Mucosa of descending colon (tissue), 3 donors: ENCODE measurements around the gene GALE. TPM values are rescaled to one million over a fixed set of nuclear protein-coding genes. Genes with fewer than 3 reads are reported as not detected.
"Not testable (repeated sequence)": the region's sequence is repeated elsewhere in the genome, so short reads cannot be mapped to it uniquely, and the experiment has no call there.

Experiments used
- ATAC-seq: fragments of 200-7000 bp; cut with Tn5 transposase; one replicate; pipeline ENCODE4 v1.9.1; 2020; ENCODE audit warnings: mild to moderate bottlenecking, moderate library complexity
- DNase-seq, 3 donors: peaks; one replicate each; pipeline ENCODE4 v3.0.0-alpha.2; 2020
- H3K36me3 ChIP-seq: fragments of 200-600 bp; one replicate; pipeline ENCODE4 v1.8.0; 2021; ENCODE audit warnings: low read depth, mild to moderate bottlenecking
- H3K4me1 ChIP-seq: fragments of 200-600 bp; one replicate; pipeline ENCODE4 v1.8.0; 2021; ENCODE audit warnings: low read depth, mild to moderate bottlenecking
- H3K4me3 ChIP-seq: fragments of 200-600 bp; one replicate; pipeline ENCODE4 v1.8.0; 2021; ENCODE audit warnings: mild to moderate bottlenecking
- H3K9me3 ChIP-seq: fragments of 200-600 bp; one replicate; pipeline ENCODE4 v1.8.0; 2021; ENCODE audit warnings: mild to moderate bottlenecking
- CTCF ChIP-seq: fragments of 200-600 bp; IDR thresholded peaks from one replicate; pipeline ENCODE4 v1.8.0; 2022; ENCODE audit warnings: antibody characterized with exemption, mild to moderate bottlenecking
- intact Hi-C, 2 donors: fragments of 100-400 bp; cut with DNase I in 1 of 2; cut with micrococcal nuclease in 1 of 2; formaldehyde crosslinking; loops; one replicate each; pipeline versions ENCODE4 v1.11.0 to v1.11.1; 2022; cut with DNase I, micrococcal nuclease
- long read RNA-seq, 2 donors: library from polyadenylated mRNA; unstranded; transcript quantifications; one replicate each; pipeline ENCODE4 v2.0.0, GENCODE V29; 2019 to 2021
- total RNA-seq, 3 donors: library from RNA; stranded (reverse); fragmentation: NEBNext Ultra II Directional in 2 of 3; extraction: Animal tissue kit (Norgen Biotek cat#: 25700) in 2 of 3; gene quantifications; one replicate each; pipeline versions ENCODE4 v1.2.1 to v1.2.4, GENCODE V29; 2021 to 2023
- donor health status: DM: no; HTN: no; CAD: no; lungs with moderate emphysema.
- donor health status: DM: no; HTN: no; CAD: no.
- donor health status: DM: no; HTN: yes; CAD: no.

The GALE gene
- 100 to 1,000 TPM in 2 of 3 donors, 10 to 100 TPM in 1; 55.7 to 156 (median 127) TPM for total RNA-seq
- long read RNA-seq, donor 1, transcript GALE-216 (12 exons, 1,566 nt): major isoform, 43 of 84 reads
- long read RNA-seq, donor 1, partial matches to known transcripts: 11 of 84 reads
- long read RNA-seq, donor 1, other reads (novel, unspliced or antisense): 27 of 84 reads
- long read RNA-seq, donor 2, transcript GALE-207 (11 exons, 1,563 nt): minor isoform, 7 of 194 reads
- long read RNA-seq, donor 2, transcript GALE-216 (12 exons, 1,566 nt): major isoform, 110 of 194 reads
- long read RNA-seq, donor 2, partial matches to known transcripts: 25 of 194 reads
- long read RNA-seq, donor 2, other reads (novel, unspliced or antisense): 48 of 194 reads

- no peak for TF ChIP-seq CTCF
- peak within 1 kb of the TSS; percentile 90 for H3K4me3 ChIP-seq
- ATAC-seq (peak; percentile 86), DNase-seq (peak; percentile 98 to 99 (median 99))
- intact Hi-C loops: loop anchor here in 1 of 2 donors (10.0 kb wide), 1 partner anchor 224 kb away; no protein-coding TSS in a partner anchor
- H3K36me3 ChIP-seq: no peaks in the 10 kb centered on the region
- H3K9me3 ChIP-seq: no peaks in the 10 kb centered on the region
- H3K4me1 ChIP-seq: peaks cover 27% of the 10 kb centered on the region
These were observed at the start of gene GALE for GRCh38 chr1:23800400-23801337. TSS of gene GALE (minus strand) at chr1:23800754. CDS start at chr1:23799007, 1,747 bp downstream.

- Histone ChIP-seq H3K9me3 (peaks cover 4% of the 10 kb centered on the region), H3K4me3 (no peak overlapping the region), H3K36me3 (peaks cover 4% of the 10 kb centered on the region), H3K4me1 (no peaks in the 10 kb centered on the region)
- TF ChIP-seq CTCF: no peak
- ATAC-seq (no peak), DNase-seq (no peak)
- intact Hi-C loops: no loop called here
These were observed 48.4 kb upstream of the GALE start for GRCh38 chr1:23848673-23849616.

- H3K36me3 ChIP-seq, H3K9me3 ChIP-seq, H3K4me3 ChIP-seq, DNase-seq, H3K4me1 ChIP-seq, ATAC-seq, intact Hi-C loops: not testable (repeated sequence)
These were observed 47.0 kb upstream of the GALE start for GRCh38 chr1:23847482-23848095.

GRCh38 chr1:23845163-23845562 is 44.6 kb upstream of the GALE start:
- H3K4me1 ChIP-seq: no peaks in the 10 kb centered on the region
- H3K4me3 ChIP-seq: no peak overlapping the region
- intact Hi-C loops: no loop called here
- DNase-seq: no peak
- peaks cover 4% of the 10 kb centered on the region for H3K9me3 ChIP-seq
- no peak for TF ChIP-seq CTCF
- H3K36me3 ChIP-seq: peaks cover 4% of the 10 kb centered on the region
- no peak for ATAC-seq

- intact Hi-C loops: no loop called here
- DNase-seq (no peak), ATAC-seq (no peak)
- Histone ChIP-seq H3K9me3 (peaks cover 4% of the 10 kb centered on the region), H3K4me3 (no peak overlapping the region), H3K4me1 (peaks cover 3% of the 10 kb centered on the region), H3K36me3 (peaks cover 4% of the 10 kb centered on the region)
- TF ChIP-seq CTCF: no peak
These were observed 43.1 kb upstream of the GALE start for GRCh38 chr1:23843644-23844043.
